Endothelial cell of umbilical vein (primary cell): Measurements from ENCODE around the gene EXOC6B. TPM values are rescaled to one million over a fixed set of nuclear protein-coding genes. Genes with fewer than 3 reads are reported as not detected.

Source experiments
- BruUV-seq: library from RNA; stranded (reverse); fragments of 400-500 nt; replicated peaks from 2 replicates; lab custom pipeline; 2021; lab: Mats Ljungman, UMichigan
- CTCF ChIA-PET: fragments of 300-600, 350-600 bp; sonication (Branson Sonifier 250); formaldehyde crosslinking; loops from one replicate; lab custom pipeline; 2021; ENCODE audit warnings: antibody characterized with exemption, inconsistent platforms; lab: Charles Lee
- POLR2A ChIA-PET: fragments of 300-600, 350-600 bp; sonication (Branson Sonifier 250); formaldehyde crosslinking; loops from one replicate; lab custom pipeline; 2021; ENCODE audit warnings: antibody characterized with exemption, inconsistent platforms; lab: Charles Lee
- DNase-seq: peaks from one replicate; pipeline ENCODE4 v3.0.0-alpha.2; 2011; ENCODE audit warnings: low read depth, low spot score
- FAIRE-seq: peaks from 2 replicates; lab custom pipeline; 2011; peaks lifted over from hg19 to GRCh38; lab: Jason Lieb, UNC
- H2AFZ ChIP-seq: 2 replicates; pipeline ENCODE4 v1.6.0; 2012; ENCODE audit warnings: low read depth, low read length, control low read depth, inconsistent platforms
- H3K27ac ChIP-seq: 2 replicates; pipeline ENCODE4 v1.5.1; 2011; ENCODE audit warnings: low read depth, mild to moderate bottlenecking, control low read depth, low read length, moderate library complexity; ENCODE audit not compliant: insufficient read depth
- H3K27me3 ChIP-seq, 2 experiments: 2 replicates each; pipeline versions ENCODE4 v1.6.0 to v1.6.1; 2011; ENCODE audit warnings: low read length in 2 of 2, mixed read lengths in 1 of 2; ENCODE audit not compliant: control insufficient read depth in 2 of 2, insufficient read depth in 2 of 2
- H3K36me3 ChIP-seq, 2 experiments: 2 replicates in 1 of 2; 3 replicates in 1 of 2; pipeline ENCODE4 v1.5.1; 2011; ENCODE audit warnings: low read length in 2 of 2, mild to moderate bottlenecking in 1 of 2, moderate library complexity in 1 of 2; ENCODE audit not compliant: control insufficient read depth in 2 of 2, insufficient read depth in 2 of 2; ENCODE audit errors: extremely low read depth in 1 of 2
- H3K4me1 ChIP-seq: 3 replicates; pipeline ENCODE4 v1.5.1; 2011; ENCODE audit warnings: mild to moderate bottlenecking, low read length; ENCODE audit not compliant: control insufficient read depth, insufficient read depth; ENCODE audit errors: extremely low read depth
- H3K4me2 ChIP-seq: 2 replicates; pipeline ENCODE4 v1.6.1; 2011; ENCODE audit warnings: low read length, control low read depth, mixed read lengths; ENCODE audit not compliant: insufficient read depth
- H3K4me3 ChIP-seq, 3 experiments: fragments of 200-600 bp in 1 of 3; sonication (generic), shearing (Covaris generic) in 1 of 3; replicated peaks in 1 of 3; 2 replicates each; pipeline ENCODE4 v1.5.1; 2011 to 2016; ENCODE audit warnings: control low read depth in 3 of 3, low read length in 3 of 3, mild to moderate bottlenecking in 2 of 3, inconsistent platforms in 1 of 3, low read depth in 1 of 3, moderate library complexity in 1 of 3; ENCODE audit not compliant: insufficient read depth in 1 of 3
- H3K79me2 ChIP-seq: 2 replicates; pipeline ENCODE4 v1.6.0; 2012; ENCODE audit warnings: low read length, inconsistent platforms; ENCODE audit not compliant: control insufficient read depth, insufficient read depth
- H3K9ac ChIP-seq: replicated peaks from 2 replicates; pipeline ENCODE3; 2011; ENCODE audit warnings: low read length, control low read depth; ENCODE audit not compliant: insufficient read depth; ENCODE audit errors: extremely low read depth
- H3K9me1 ChIP-seq: replicated peaks from 3 replicates; pipeline ENCODE4 v1.6.0; 2011; ENCODE audit warnings: mild to moderate bottlenecking, low read length; ENCODE audit not compliant: control insufficient read depth, insufficient read depth; ENCODE audit errors: extremely low read depth
- H3K9me3 ChIP-seq: replicated peaks from 2 replicates; pipeline ENCODE4 v1.5.1; 2012; ENCODE audit warnings: low read length, inconsistent platforms; ENCODE audit not compliant: control insufficient read depth, insufficient read depth
- H4K20me1 ChIP-seq: replicated peaks from 2 replicates; pipeline ENCODE3; 2011; ENCODE audit warnings: mild to moderate bottlenecking, low read length; ENCODE audit not compliant: control insufficient read depth, insufficient read depth; ENCODE audit errors: extremely low read depth
- EZH2 ChIP-seq: IDR thresholded peaks from 2 replicates; pipeline ENCODE4 v1.6.1; 2012; ENCODE audit warnings: borderline replicate concordance, low read depth, mild to moderate bottlenecking, moderate library complexity, low read length, inconsistent platforms; ENCODE audit not compliant: severe bottlenecking
- FOS ChIP-seq: IDR thresholded peaks from 2 replicates; pipeline ENCODE4 v1.6.1; 2011; ENCODE audit warnings: mild to moderate bottlenecking, low read length, moderate library complexity, borderline replicate concordance; ENCODE audit not compliant: insufficient read depth
- GATA2 ChIP-seq: IDR thresholded peaks from 2 replicates; pipeline ENCODE4 v1.7.0; 2011; ENCODE audit warnings: low read depth, mild to moderate bottlenecking, moderate library complexity, mixed read lengths, low read length; ENCODE audit not compliant: insufficient read length, insufficient read depth
- JUN ChIP-seq: IDR thresholded peaks from 2 replicates; pipeline ENCODE4 v1.6.1; 2011; ENCODE audit warnings: borderline replicate concordance, low read depth; ENCODE audit not compliant: insufficient read length, insufficient read depth
- MYC ChIP-seq: IDR thresholded peaks from one replicate; pipeline ENCODE4 v1.6.1; 2011; ENCODE audit warnings: mild to moderate bottlenecking, low read depth, low read length
- POLR2A ChIP-seq: IDR thresholded peaks from 2 replicates; pipeline ENCODE4 v1.6.1; 2012; ENCODE audit warnings: low read depth, mild to moderate bottlenecking, control low read depth, low read length
- POLR2AphosphoS5 ChIP-seq: IDR thresholded peaks from 2 replicates; pipeline ENCODE4 v1.6.1; 2012; ENCODE audit warnings: low read depth, mild to moderate bottlenecking, control low read depth, low read length, moderate library complexity; ENCODE audit not compliant: insufficient read depth
- dilution Hi-C: fragments of 300-500 bp; cut with MboI; formaldehyde crosslinking; loops from one replicate; pipeline ENCODE4 v1.15.0; 2019; ENCODE audit warnings: low sequenced_read_pairs; ENCODE audit not compliant: extremely low pct_ligation_motif_present
- intact Hi-C: fragments of 100-400 bp; cut with micrococcal nuclease; formaldehyde crosslinking; loops from one replicate; pipeline ENCODE4 v1.10.0; 2022
- polyA plus RNA-seq, 4 experiments: library from polyadenylated mRNA; depleted of rRNA in 3 of 4; stranded (reverse) in 3 of 4; unstranded in 1 of 4; fragments of >200 nt; gene quantifications; 2 replicates each; pipeline versions ENCODE4 v1.2.1 to v1.2.3, GENCODE V29; 2011 to 2012; ENCODE audit warnings: missing spikeins in 1 of 4
- total RNA-seq: library from RNA; stranded (reverse); gene quantifications from 2 replicates; pipeline ENCODE4 v1.2.3, GENCODE V29; 2021
- TF ChIP-seq, protein P1 (sequence below): IDR thresholded peaks from 2 replicates; pipeline ENCODE4 v1.6.1; 2011; ENCODE audit not compliant: insufficient read depth, insufficient read length
- TF ChIP-seq, protein P2 (sequence below), 2 donors: IDR thresholded peaks; 1 replicate in 1 of 2; 2 replicates in 1 of 2; pipeline ENCODE4 v1.5.1; 2011; ENCODE audit warnings: low read length in 2 of 2, mild to moderate bottlenecking in 2 of 2, moderate library complexity in 2 of 2, control low read depth in 1 of 2, inconsistent platforms in 1 of 2, low read depth in 1 of 2; ENCODE audit not compliant: insufficient read depth in 1 of 2; ENCODE audit errors: extremely low read depth in 1 of 2

The EXOC6B gene
- total and polyA plus RNA-seq, 2 donors (not counting 3 experiments of a cell fraction or from before 2014, with no cell fraction given), result 10.8 to 34.8 TPM

GRCh38 chr2:72754628-72755320, 71.1 kb downstream of the EXOC6B start:
- Histone ChIP-seq H3K79me2 (no peaks in the 10 kb centered on the region), H3K4me3 (no peak overlapping the region), H3K27me3 (no peaks in the 10 kb centered on the region), H3K36me3 (no peaks in the 10 kb centered on the region), H4K20me1 (no peaks in the 10 kb centered on the region), H3K9ac (no peak overlapping the region), H2AFZ (no peak overlapping the region), H3K27ac (no peak overlapping the region), H3K4me1 (peaks cover 22% of the 10 kb centered on the region), H3K9me3 (no peaks in the 10 kb centered on the region), H3K9me1 (no peaks in the 10 kb centered on the region), H3K4me2 (no peak overlapping the region)
- FAIRE-seq (no peak), DNase-seq (no peak)
- ChIA-PET CTCF (interaction anchor here (1.3 to 1.7 kb wide), 2 partner anchors 9 to 133 kb away, joined by 3 to 7 read pairs; partner anchors contain the start of gene SPR), POLR2A (no interaction called here)
- intact Hi-C loops (no loop called here), dilution Hi-C loops (no loop called here)
- TF ChIP-seq POLR2AphosphoS5 (no peak), GATA2 (no peak), FOS (no peak), POLR2A (no peak), EZH2 (no peak), MYC (no peak), JUN (no peak)
- TF ChIP-seq, protein P1, sequence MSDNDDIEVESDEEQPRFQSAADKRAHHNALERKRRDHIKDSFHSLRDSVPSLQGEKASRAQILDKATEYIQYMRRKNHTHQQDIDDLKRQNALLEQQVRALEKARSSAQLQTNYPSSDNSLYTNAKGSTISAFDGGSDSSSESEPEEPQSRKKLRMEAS, result no peak
- TF ChIP-seq, protein P2, sequence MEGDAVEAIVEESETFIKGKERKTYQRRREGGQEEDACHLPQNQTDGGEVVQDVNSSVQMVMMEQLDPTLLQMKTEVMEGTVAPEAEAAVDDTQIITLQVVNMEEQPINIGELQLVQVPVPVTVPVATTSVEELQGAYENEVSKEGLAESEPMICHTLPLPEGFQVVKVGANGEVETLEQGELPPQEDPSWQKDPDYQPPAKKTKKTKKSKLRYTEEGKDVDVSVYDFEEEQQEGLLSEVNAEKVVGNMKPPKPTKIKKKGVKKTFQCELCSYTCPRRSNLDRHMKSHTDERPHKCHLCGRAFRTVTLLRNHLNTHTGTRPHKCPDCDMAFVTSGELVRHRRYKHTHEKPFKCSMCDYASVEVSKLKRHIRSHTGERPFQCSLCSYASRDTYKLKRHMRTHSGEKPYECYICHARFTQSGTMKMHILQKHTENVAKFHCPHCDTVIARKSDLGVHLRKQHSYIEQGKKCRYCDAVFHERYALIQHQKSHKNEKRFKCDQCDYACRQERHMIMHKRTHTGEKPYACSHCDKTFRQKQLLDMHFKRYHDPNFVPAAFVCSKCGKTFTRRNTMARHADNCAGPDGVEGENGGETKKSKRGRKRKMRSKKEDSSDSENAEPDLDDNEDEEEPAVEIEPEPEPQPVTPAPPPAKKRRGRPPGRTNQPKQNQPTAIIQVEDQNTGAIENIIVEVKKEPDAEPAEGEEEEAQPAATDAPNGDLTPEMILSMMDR (IDR thresholded peaks at IDR 0.05; ENCODE audit: extremely low read depth in 1 of 2, insufficient read depth in 1 of 2, low read depth in 1 of 2, low read length in 2 of 2), result no peak
- BruUV-seq, result no TSS peak
